HepG2 (cell line): ENCODE results near the gene CAV3. TPM values are rescaled to one million over a fixed set of nuclear protein-coding genes. Genes with fewer than 3 reads are reported as not detected.

Experiments used
- ATAC-seq: fragments of 200-7000 bp; cut with Tn5 transposase; 3 replicates; pipeline ENCODE4 v1.9.1; 2020; ENCODE audit warnings: mild to moderate bottlenecking, moderate library complexity
- BruUV-seq: library from RNA; stranded (reverse); fragments of 400-500 nt; replicated peaks from 2 replicates; lab custom pipeline; 2021; lab: Mats Ljungman, UMichigan
- CTCF ChIA-PET: fragments of 300-600 bp; formaldehyde crosslinking; extraction: SDS; loops from one replicate; lab custom pipeline; 2021; ENCODE audit warnings: low total read pairs, inconsistent platforms, low intra/inter-chr PET ratio; lab: Yijun Ruan, JAX
- POLR2A ChIA-PET: fragments of 350-600 bp; sonication (Branson Sonifier 250); formaldehyde crosslinking; loops from one replicate; lab custom pipeline; 2020; ENCODE audit warnings: antibody characterized with exemption, inconsistent platforms; lab: Yijun Ruan, JAX
- DNase-seq: peaks from one replicate; pipeline ENCODE4 v3.0.0-alpha.2; 2015; ENCODE audit warnings: low spot score
- FAIRE-seq: peaks from 3 replicates; lab custom pipeline; 2011; peaks lifted over from hg19 to GRCh38; lab: Jason Lieb, UNC
- H2AFZ ChIP-seq: one replicate; pipeline ENCODE4 v1.6.1; 2011; ENCODE audit warnings: low read length, inconsistent platforms
- H3K27ac ChIP-seq: fragments of 300-600 bp; 3 replicates; pipeline ENCODE4 v1.8.0; 2011; ENCODE audit warnings: mixed run types, mild to moderate bottlenecking, mixed read lengths, low read length, inconsistent platforms; ENCODE audit not compliant: insufficient read depth; ENCODE audit errors: extremely low read length
- H3K27me3 ChIP-seq, 2 experiments: fragments of 200-600 bp in 1 of 2; 2 replicates in 1 of 2; 3 replicates in 1 of 2; pipeline versions ENCODE4 v1.6.0 to v1.8.0; 2011; ENCODE audit warnings: low read length in 2 of 2, mild to moderate bottlenecking in 2 of 2, moderate library complexity in 2 of 2, inconsistent platforms in 1 of 2; ENCODE audit not compliant: insufficient read depth in 2 of 2, control insufficient read depth in 1 of 2
- H3K36me3 ChIP-seq, 2 experiments: fragments of 200-600 bp in 1 of 2; replicated peaks in 1 of 2; 2 replicates in 1 of 2; 3 replicates in 1 of 2; pipeline versions ENCODE4 v1.5.1 to v1.8.0; 2011; ENCODE audit warnings: low read length in 2 of 2, inconsistent platforms in 1 of 2; ENCODE audit not compliant: insufficient read depth in 2 of 2, control insufficient read depth in 1 of 2
- H3K4me1 ChIP-seq: 2 replicates; pipeline ENCODE4 v1.5.1; 2012; ENCODE audit warnings: low read length, inconsistent platforms; ENCODE audit not compliant: insufficient read depth
- H3K4me2 ChIP-seq: 2 replicates; pipeline ENCODE4 v1.6.0; 2011; ENCODE audit warnings: low read depth, low read length, inconsistent platforms
- H3K4me3 ChIP-seq, 3 experiments: fragments of 200-600 bp in 1 of 3; sonication (generic), shearing (Covaris generic) in 1 of 3; replicated peaks in 1 of 3; 2 replicates each; pipeline ENCODE4 v1.5.1; 2011 to 2016; ENCODE audit warnings: low read length in 3 of 3, inconsistent platforms in 2 of 3, low read depth in 2 of 3, mild to moderate bottlenecking in 2 of 3, control low read depth in 1 of 3, mixed read lengths in 1 of 3; ENCODE audit not compliant: insufficient read depth in 1 of 3
- H3K79me2 ChIP-seq: one replicate; pipeline ENCODE4 v1.6.1; 2011; ENCODE audit warnings: low read length, inconsistent platforms; ENCODE audit not compliant: insufficient read depth
- H3K9ac ChIP-seq: 2 replicates; pipeline ENCODE4 v1.6.0; 2011; ENCODE audit warnings: mild to moderate bottlenecking, low read depth, low read length, inconsistent platforms; ENCODE audit not compliant: insufficient read depth
- H3K9me3 ChIP-seq: 2 replicates; pipeline ENCODE4 v1.5.1; 2012; ENCODE audit warnings: mild to moderate bottlenecking, low read length
- H4K20me1 ChIP-seq: 2 replicates; pipeline ENCODE4 v1.6.0; 2011; ENCODE audit warnings: inconsistent platforms, mild to moderate bottlenecking, low read length, moderate library complexity; ENCODE audit not compliant: insufficient read depth
- CHD4 ChIP-seq: fragments of 200-600 bp; sonication (generic); IDR thresholded peaks from 2 replicates; pipeline ENCODE4 v1.7.0; 2017; ENCODE audit warnings: mild to moderate bottlenecking, low read length, borderline replicate concordance
- HMGXB4 ChIP-seq, 2 experiments: sonication (generic) in 1 of 2; formaldehyde crosslinking in 1 of 2; IDR thresholded peaks; 2 replicates each; pipeline versions ENCODE4 v1.4.0 to v1.6.1; 2018 to 2020; ENCODE audit warnings: missing genetic modification reagents in 2 of 2, borderline replicate concordance in 1 of 2, low read depth in 1 of 2, mild to moderate bottlenecking in 1 of 2, missing biosample characterization in 1 of 2
- IKZF5 ChIP-seq: IDR thresholded peaks from 2 replicates; pipeline ENCODE4 v1.6.1; 2018; ENCODE audit warnings: missing genetic modification reagents, mild to moderate bottlenecking, missing compliant biosample characterization
- SP4 ChIP-seq: sonication (generic); formaldehyde crosslinking; IDR thresholded peaks from 2 replicates; pipeline ENCODE4 v1.8.1; 2023; ENCODE audit warnings: mild to moderate bottlenecking, missing genetic modification reagents
- THAP11 ChIP-seq: IDR thresholded peaks from 2 replicates; pipeline ENCODE4 v1.6.1; 2016; ENCODE audit warnings: missing biosample characterization, missing genetic modification reagents
- YEATS2 ChIP-seq: sonication (generic); formaldehyde crosslinking; IDR thresholded peaks from 2 replicates; pipeline ENCODE4 v1.4.0; 2020; ENCODE audit warnings: missing genetic modification reagents, borderline replicate concordance
- ZFP36L1 ChIP-seq: sonication (generic); formaldehyde crosslinking; IDR thresholded peaks from 2 replicates; pipeline ENCODE4 v1.8.0; 2022; ENCODE audit warnings: mild to moderate bottlenecking, missing genetic modification reagents, moderate library complexity
- ZGPAT ChIP-seq: IDR thresholded peaks from 2 replicates; pipeline ENCODE4 v1.6.1; 2016; ENCODE audit warnings: mild to moderate bottlenecking
- ZNF7 ChIP-seq: IDR thresholded peaks from 2 replicates; pipeline ENCODE4 v1.6.1; 2016; ENCODE audit warnings: missing biosample characterization, missing genetic modification reagents
- ZNF816 ChIP-seq: sonication (generic); formaldehyde crosslinking; IDR thresholded peaks from 2 replicates; pipeline ENCODE4 v1.8.0; 2022; ENCODE audit warnings: missing genetic modification reagents, mild to moderate bottlenecking, borderline replicate concordance
- WGBS: methylation state at CpG from one replicate; pipeline ENCODE4 v1.1.6; 2017; ENCODE audit warnings: low lambda C conversion rate; 5-methylcytosine and 5-hydroxymethylcytosine counted together
- in situ Hi-C: cut with HindIII; loops from 2 replicates; pipeline ENCODE4 v1.10.0; 2017; ENCODE audit warnings: low pct_unique_long_range_greater_than_20kb; ENCODE audit not compliant: extremely low pct_ligation_motif_present
- intact Hi-C: fragments of 100-400 bp; cut with micrococcal nuclease; formaldehyde crosslinking; loops from one replicate; pipeline ENCODE4 v1.10.0; 2022; ENCODE audit not compliant: unreplicated experiment
- polyA plus RNA-seq, 8 experiments: library from polyadenylated mRNA; depleted of rRNA in 3 of 8; stranded (reverse) in 7 of 8; unstranded in 1 of 8; fragments of >200 nt; fragmentation: Illumina TruSeq in 4 of 8; extraction: Trizol in 4 of 8; gene quantifications; 2 replicates each; pipeline versions ENCODE4 v1.2.1 to v1.2.3, GENCODE V29; 2011 to 2016; ENCODE audit warnings: low read depth in 4 of 8, missing spikeins in 1 of 8, mixed read lengths in 1 of 8; ENCODE audit not compliant: insufficient read depth in 1 of 8
- total RNA-seq, 5 experiments: library from RNA; depleted of rRNA; stranded (reverse); fragments of >200 nt; fragmentation: Illumina TruSeq; extraction: Trizol; gene quantifications; 2 replicates each; pipeline ENCODE4 v1.2.3, GENCODE V29; 2016; ENCODE audit warnings: low read depth in 1 of 5

The CAV3 gene
- total and polyA plus RNA-seq, 2 of the 13 experiments (the other 11 are each of a cell fraction or from before 2014, with no cell fraction given): not detected

GRCh38 chr3:8734908-8735307 lies 1.3 kb downstream of the CAV3 start:
- in situ Hi-C loops: no loop called here
- BruUV-seq: no TSS peak
- H3K9ac ChIP-seq: no peak overlapping the region
- no peaks in the 10 kb centered on the region for H3K79me2 ChIP-seq
- no peaks in the 10 kb centered on the region for H3K4me1 ChIP-seq
- no peak for FAIRE-seq
- WGBS: 31% methylated on average over 1 of the region's 1 CpG
- no peak overlapping the region for H3K4me2 ChIP-seq
- no peak for ATAC-seq
- POLR2A ChIA-PET: no interaction called here
- H2AFZ ChIP-seq: no peak overlapping the region
- no peaks in the 10 kb centered on the region for H3K36me3 ChIP-seq
- TF ChIP-seq CHD4: no peak
- no peak for TF ChIP-seq SP4 (CRISPR knock-in tag)
- no peak for TF ChIP-seq ZFP36L1 (CRISPR knock-in tag)
- no peak for TF ChIP-seq IKZF5
- no peak for TF ChIP-seq ZGPAT (CRISPR knock-in tag)
- no peak for TF ChIP-seq YEATS2
- no peak for TF ChIP-seq ZNF816 (CRISPR knock-in tag)
- TF ChIP-seq ZNF7: no peak
- no peak for TF ChIP-seq HMGXB4 (CRISPR knock-in tag; IDR thresholded peaks at IDR 0.05; ENCODE audit: borderline replicate concordance in 1 of 2, low read depth in 1 of 2)
- TF ChIP-seq THAP11 (CRISPR knock-in tag): no peak
- no peak overlapping the region for H3K27ac ChIP-seq
- no peak for DNase-seq
- no peaks in the 10 kb centered on the region for H4K20me1 ChIP-seq
- no peak overlapping the region for H3K4me3 ChIP-seq
- CTCF ChIA-PET: no interaction called here
- intact Hi-C loops: no loop called here
- H3K27me3 ChIP-seq: peaks cover 4 to 55% of the 10 kb centered on the region in 2 experiments; a peak in 4 of 5 replicates
- no peaks in the 10 kb centered on the region for H3K9me3 ChIP-seq
